Activated T-cell treated with anti-CD3 and anti-CD28 coated beads for 1 hour (primary cell): ENCODE data around the gene AHCYL1.

Experiments
- DNase-seq: peaks from one replicate; pipeline ENCODE4 v3.0.0-alpha.2; 2020; ENCODE audit warnings: low read depth

Gene AHCYL1

GRCh38 chr1:110063781-110064180 is 79.2 kb downstream of the AHCYL1 start:
- DNase-seq: no peak

- DNase-seq: no peak
Measured at GRCh38 chr1:110064576-110065337, 80.2 kb downstream of the AHCYL1 start.

GRCh38 chr1:110065841-110066240 is 81.3 kb downstream of the AHCYL1 start:
- DNase-seq: no peak

DNA sequence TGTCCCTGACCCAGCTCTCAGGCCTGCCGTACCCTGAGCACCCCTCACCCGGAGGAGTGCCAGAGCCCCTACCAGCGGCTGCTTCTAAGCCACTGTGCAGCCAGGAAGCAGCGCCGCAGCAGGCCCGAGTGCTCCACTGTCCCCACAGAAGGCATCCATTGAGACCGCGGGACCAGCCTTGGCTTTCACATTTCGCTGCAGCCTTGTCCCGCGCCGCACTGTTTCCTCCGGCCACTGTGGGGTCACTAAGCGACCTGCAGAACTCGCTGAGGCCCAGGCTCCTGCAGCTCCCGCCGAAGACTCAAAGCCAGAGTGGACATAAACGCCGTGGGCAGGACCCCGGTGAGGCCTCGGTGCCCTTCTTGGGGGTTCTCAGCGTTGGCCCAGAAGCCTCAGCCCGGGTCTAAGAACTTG is 82.9 kb downstream of the AHCYL1 start:
- DNase-seq: no peak

DNA sequence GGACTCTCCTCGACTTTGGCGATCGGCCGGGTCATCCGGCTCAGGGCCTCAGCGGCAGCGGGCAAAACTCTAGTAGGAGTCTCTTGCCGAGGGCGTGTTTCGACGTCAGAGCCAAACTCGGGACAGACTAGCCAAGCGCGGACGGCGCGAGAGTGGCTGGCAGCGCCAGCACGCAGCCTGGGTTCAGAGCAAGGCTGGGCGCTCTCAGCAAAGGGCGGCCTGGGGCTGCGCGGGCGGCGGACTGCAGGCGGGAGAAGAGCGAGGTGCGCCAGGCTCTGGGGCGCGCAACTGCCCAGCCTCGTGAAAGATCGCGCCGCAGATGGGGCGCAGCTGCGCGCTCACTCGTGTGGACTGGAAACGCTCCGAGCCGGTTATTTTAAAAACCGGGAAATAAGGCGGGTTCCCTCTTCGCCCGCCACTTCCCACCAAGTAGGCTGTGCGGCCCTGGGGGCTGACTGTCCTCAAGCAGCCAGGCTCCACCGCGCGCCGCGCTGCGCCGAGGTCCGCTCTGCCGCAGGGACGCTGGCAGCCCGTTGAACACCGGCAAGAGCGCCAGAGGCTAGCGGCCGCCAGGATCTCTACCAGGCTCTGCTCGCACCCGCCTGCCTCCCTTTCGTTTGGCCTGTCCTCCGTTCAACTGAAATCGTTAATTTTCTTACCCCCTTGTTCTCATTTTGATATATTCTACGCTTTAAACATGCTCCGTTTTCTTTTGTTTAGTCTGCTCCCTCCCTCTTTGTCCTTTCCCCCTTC is 83.5 kb downstream of the AHCYL1 start:
- no peak for DNase-seq

GRCh38 chr1:110068646-110069403 is 84.3 kb downstream of the AHCYL1 start:
- no peak for DNase-seq

DNA sequence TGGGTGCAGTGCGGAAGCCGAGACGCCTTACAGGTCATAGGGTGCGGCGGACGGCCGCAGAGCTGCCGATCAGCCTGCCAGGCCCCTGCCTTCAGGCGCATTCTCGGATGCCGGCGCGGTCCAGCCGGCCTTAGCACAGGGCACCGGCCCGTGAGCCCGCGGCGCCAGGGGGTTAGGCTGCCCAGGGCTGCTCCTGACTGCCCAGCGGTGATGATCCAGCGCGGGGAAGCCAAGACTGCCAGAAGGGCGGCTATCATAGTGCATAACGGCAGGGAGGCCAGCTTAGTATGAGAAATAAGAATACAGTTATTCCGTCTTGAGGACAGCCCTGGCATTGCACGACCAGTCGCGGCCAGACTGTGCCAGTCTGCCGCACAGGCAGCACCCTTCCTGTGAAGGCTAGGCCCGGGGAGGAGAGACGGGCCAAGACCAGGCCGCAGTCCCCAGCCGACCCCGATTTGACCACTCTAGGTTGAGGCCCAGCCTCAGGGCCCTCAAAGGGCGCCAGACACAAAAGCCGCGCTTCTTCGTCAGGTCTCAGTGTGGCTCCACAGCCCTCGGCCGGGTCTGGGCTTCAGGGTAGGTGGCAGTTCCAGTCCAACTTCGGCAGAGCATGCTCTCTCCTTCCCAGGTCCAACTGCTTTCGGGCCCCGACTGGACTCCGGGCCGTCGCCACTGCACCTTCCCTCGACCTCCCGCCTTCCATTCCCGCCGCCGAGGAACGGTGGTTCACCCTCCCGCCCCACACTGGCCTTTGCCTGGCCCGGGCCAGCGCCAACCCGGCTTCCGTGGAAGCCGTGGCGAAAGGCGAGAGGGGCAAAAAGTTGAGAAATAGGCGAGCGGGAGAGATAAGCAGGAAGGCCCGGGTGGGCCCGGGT is 85.1 kb downstream of the AHCYL1 start:
- DNase-seq: no peak

DNA sequence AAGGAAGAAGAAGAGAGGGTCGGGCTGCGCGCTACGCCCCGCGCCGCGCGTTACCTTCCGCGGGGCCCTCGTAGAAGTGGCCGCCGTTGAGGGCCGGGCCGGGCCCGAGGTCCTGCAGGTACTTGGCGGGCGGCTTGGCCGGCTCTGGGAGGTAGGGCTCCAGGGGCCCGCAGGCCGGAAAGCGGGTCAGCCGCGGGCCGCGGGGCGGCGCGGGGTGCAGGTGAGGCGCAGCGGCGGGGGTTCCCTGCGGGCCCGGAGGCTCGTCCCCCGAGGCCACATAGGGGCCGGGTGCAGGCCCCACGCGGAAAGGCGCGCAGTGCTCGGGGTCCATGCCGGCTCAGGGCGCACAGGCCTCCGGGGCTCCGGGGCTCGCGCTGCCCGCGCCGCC is 85.7 kb downstream of the AHCYL1 start:
- no peak for DNase-seq

- no peak for DNase-seq
Measured at GRCh38 chr1:110070671-110071242, 86.2 kb downstream of the AHCYL1 start, which contains the start of gene ALX3. TSS of gene ALX3 (minus strand) at chr1:110070672. CDS start at chr1:110070612, 60 bp downstream.
